Left kidney (tissue), 8 donors: ENCODE measurements around the gene SPPL2A. TPM values are rescaled to one million over a fixed set of nuclear protein-coding genes. Genes with fewer than 3 reads are reported as not detected.
"Not testable (repeated sequence)": the region's sequence is repeated elsewhere in the genome, so short reads cannot be mapped to it uniquely, and the experiment has no call there.

ENCODE experiments used
- DNase-seq: peaks from one replicate; pipeline ENCODE4 v3.0.0-alpha.2; 2013
- long read RNA-seq, 8 donors: transcript quantifications; one replicate each; lab custom pipeline, GENCODE V29; 2026
- polyA plus RNA-seq: library from polyadenylated mRNA; unstranded; fragments of 120-200 nt; gene quantifications from one replicate; pipeline ENCODE4 v1.2.1, GENCODE V29; 2013; ENCODE audit not compliant: insufficient read length

SPPL2A gene
- polyA plus RNA-seq: 120 TPM
- long read RNA-seq, donor 1, full-length matches to known transcripts: 6 of 15 reads
- long read RNA-seq, donor 1, partial matches to known transcripts: 9 of 15 reads
- long read RNA-seq, donor 1, other reads (novel, unspliced or antisense): 0 of 15 reads
- long read RNA-seq, donor 2, full-length matches to known transcripts: 7 of 16 reads
- long read RNA-seq, donor 2, partial matches to known transcripts: 9 of 16 reads
- long read RNA-seq, donor 2, other reads (novel, unspliced or antisense): 0 of 16 reads
- long read RNA-seq, donor 3, full-length matches to known transcripts: 2 of 12 reads
- long read RNA-seq, donor 3, partial matches to known transcripts: 10 of 12 reads
- long read RNA-seq, donor 3, other reads (novel, unspliced or antisense): 0 of 12 reads
- long read RNA-seq, donor 4: 0 reads
- long read RNA-seq, donor 5, full-length matches to known transcripts: 5 of 27 reads
- long read RNA-seq, donor 5, partial matches to known transcripts: 22 of 27 reads
- long read RNA-seq, donor 5, other reads (novel, unspliced or antisense): 0 of 27 reads
- long read RNA-seq, donor 6, full-length matches to known transcripts: 5 of 15 reads
- long read RNA-seq, donor 6, partial matches to known transcripts: 10 of 15 reads
- long read RNA-seq, donor 6, other reads (novel, unspliced or antisense): 0 of 15 reads
- long read RNA-seq, donor 7, full-length matches to known transcripts: 12 of 21 reads
- long read RNA-seq, donor 7, partial matches to known transcripts: 9 of 21 reads
- long read RNA-seq, donor 7, other reads (novel, unspliced or antisense): 0 of 21 reads
- long read RNA-seq, donor 8, full-length matches to known transcripts: 1 of 7 reads
- long read RNA-seq, donor 8, partial matches to known transcripts: 6 of 7 reads
- long read RNA-seq, donor 8, other reads (novel, unspliced or antisense): 0 of 7 reads

- DNase-seq: peak; percentile 71
These were observed at the start of gene SPPL2A for GRCh38 chr15:50765195-50765967. TSS of gene SPPL2A (minus strand) at chr15:50765706. CDS start at chr15:50765533, 173 bp downstream.

- no peak for DNase-seq
These were observed 49.1 kb upstream of the SPPL2A start for GRCh38 chr15:50814634-50815033.

- no peak for DNase-seq
These were observed 48.4 kb upstream of the SPPL2A start for GRCh38 chr15:50813865-50814264.

GRCh38 chr15:50813089-50813488 lies 47.6 kb upstream of the SPPL2A start:
- no peak for DNase-seq

GRCh38 chr15:50812181-50812506 lies 46.6 kb upstream of the SPPL2A start:
- not testable (repeated sequence) for DNase-seq

GRCh38 chr15:50811461-50812180 lies 46.1 kb upstream of the SPPL2A start:
- not testable (repeated sequence) for DNase-seq

GRCh38 chr15:50810128-50810527 lies 44.6 kb upstream of the SPPL2A start:
- DNase-seq: no peak

GRCh38 chr15:50808728-50809127 lies 43.2 kb upstream of the SPPL2A start:
- no peak for DNase-seq

GRCh38 chr15:50803479-50804180 lies 38.1 kb upstream of the SPPL2A start:
- no peak for DNase-seq

GRCh38 chr15:50800715-50801114 lies 35.2 kb upstream of the SPPL2A start:
- no peak for DNase-seq

GRCh38 chr15:50798684-50799083 lies 33.2 kb upstream of the SPPL2A start:
- no peak for DNase-seq

- DNase-seq: peak; percentile 45
These were observed 32.4 kb upstream of the SPPL2A start for GRCh38 chr15:50797926-50798325.

GRCh38 chr15:50791486-50791885 lies 26.0 kb upstream of the SPPL2A start:
- DNase-seq: no peak

GRCh38 chr15:50790778-50791453 lies 25.4 kb upstream of the SPPL2A start:
- DNase-seq: no peak

GRCh38 chr15:50786871-50787270 lies 21.4 kb upstream of the SPPL2A start:
- DNase-seq: no peak

- no peak for DNase-seq
These were observed 20.9 kb upstream of the SPPL2A start for GRCh38 chr15:50786438-50786837.

GRCh38 chr15:50783895-50784294 lies 18.4 kb upstream of the SPPL2A start:
- DNase-seq: no peak

GRCh38 chr15:50783411-50783810 lies 17.9 kb upstream of the SPPL2A start:
- no peak for DNase-seq

- DNase-seq: no peak
These were observed 12.6 kb upstream of the SPPL2A start for GRCh38 chr15:50778086-50778485.

GRCh38 chr15:50777042-50777441 lies 11.5 kb upstream of the SPPL2A start:
- DNase-seq: no peak
